Thymus (tissue), 11 donors: ENCODE data around the gene PTP4A1. TPM values are rescaled to one million over a fixed set of nuclear protein-coding genes. Genes with fewer than 3 reads are reported as not detected.
"Not testable (repeated sequence)": the region's sequence is repeated elsewhere in the genome, so short reads cannot be mapped to it uniquely, and the experiment has no call there.

Experiments
- DNase-seq, 9 donors: peaks; one replicate each; pipeline ENCODE4 v3.0.0-alpha.2; 2013; ENCODE audit warnings: low spot score in 9 of 9, low read depth in 6 of 9, missing footprints in 1 of 9
- H3K27ac ChIP-seq, 2 donors: one replicate each; pipeline ENCODE4 v1.5.1; 2013; ENCODE audit warnings: control low read depth in 1 of 2, low read depth in 1 of 2, low read length in 1 of 2, mild to moderate bottlenecking in 1 of 2, moderate library complexity in 1 of 2
- H3K27me3 ChIP-seq, 2 donors: one replicate each; pipeline ENCODE4 v1.5.1; 2013; ENCODE audit warnings: low read length in 1 of 2; ENCODE audit not compliant: control insufficient read depth in 2 of 2, insufficient read depth in 1 of 2
- H3K36me3 ChIP-seq, 2 donors: one replicate each; pipeline ENCODE4 v1.5.1; 2013; ENCODE audit warnings: low read length in 1 of 2, mild to moderate bottlenecking in 1 of 2, moderate library complexity in 1 of 2; ENCODE audit not compliant: control insufficient read depth in 2 of 2, insufficient read depth in 2 of 2
- H3K4me1 ChIP-seq, 2 donors: one replicate each; pipeline ENCODE4 v1.5.1; 2013; ENCODE audit warnings: low read length in 2 of 2; ENCODE audit not compliant: control insufficient read depth in 2 of 2, insufficient read depth in 2 of 2
- H3K4me3 ChIP-seq, 2 donors: one replicate each; pipeline ENCODE4 v1.5.1; 2013; ENCODE audit warnings: low read length in 2 of 2, control low read depth in 1 of 2, mild to moderate bottlenecking in 1 of 2
- H3K9me3 ChIP-seq, 2 donors: one replicate each; pipeline ENCODE4 v1.5.1; 2013; ENCODE audit warnings: low read length in 1 of 2, mild to moderate bottlenecking in 1 of 2; ENCODE audit not compliant: control insufficient read depth in 2 of 2, insufficient read depth in 1 of 2
- WGBS: extraction: QIAGEN DNeasy Blood & Tissue Kit; methylation state at CpG from one replicate; pipeline ENCODE4 v1.1.7; 2013; 5-methylcytosine and 5-hydroxymethylcytosine counted together
- polyA plus RNA-seq: library from polyadenylated mRNA; stranded (reverse); fragments of 200-250 nt; gene quantifications from one replicate; pipeline ENCODE4 v1.2.3, GENCODE V29; 2013
- total RNA-seq: library from RNA; stranded (reverse); fragments of 120-200 nt; gene quantifications from one replicate; pipeline ENCODE4 v1.2.4, GENCODE V29; 2013
- donor health status: healthy.

The PTP4A1 gene
- total and polyA plus RNA-seq, 2 donors: 10.0 to 38.5 TPM

DNA sequence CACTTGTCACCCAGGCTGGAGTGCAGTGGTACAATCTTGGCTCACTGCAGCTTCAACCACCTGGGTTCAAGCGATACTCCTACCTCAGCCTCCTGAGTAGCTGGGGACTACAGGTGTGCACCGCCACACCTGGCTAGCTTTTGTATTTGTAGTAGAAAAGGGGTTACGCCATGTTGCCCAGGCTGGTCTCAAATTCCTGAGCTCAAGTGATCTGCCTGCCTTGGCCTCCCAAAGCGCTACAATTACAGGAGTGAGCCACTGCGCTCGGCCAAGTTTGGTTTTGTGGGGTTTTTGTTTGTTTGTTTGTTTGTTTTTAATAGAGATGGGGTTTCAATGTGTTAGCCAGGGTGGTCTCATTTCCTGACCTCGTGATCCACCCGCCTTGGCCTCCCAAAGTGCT is 12.3 kb downstream of the PTP4A1 start:
- no peak for DNase-seq
- H3K27ac ChIP-seq: no peak overlapping the region
- H3K27me3 ChIP-seq: no peaks in the 10 kb centered on the region
- WGBS: 98% methylated on average over 8 of the region's 8 CpGs
- H3K36me3 ChIP-seq: peaks cover 9 to 22% of the 10 kb centered on the region in 2 donors
- no peaks in the 10 kb centered on the region for H3K9me3 ChIP-seq
- H3K4me3 ChIP-seq: no peak overlapping the region
- H3K4me1 ChIP-seq: no peaks in the 10 kb centered on the region

DNA sequence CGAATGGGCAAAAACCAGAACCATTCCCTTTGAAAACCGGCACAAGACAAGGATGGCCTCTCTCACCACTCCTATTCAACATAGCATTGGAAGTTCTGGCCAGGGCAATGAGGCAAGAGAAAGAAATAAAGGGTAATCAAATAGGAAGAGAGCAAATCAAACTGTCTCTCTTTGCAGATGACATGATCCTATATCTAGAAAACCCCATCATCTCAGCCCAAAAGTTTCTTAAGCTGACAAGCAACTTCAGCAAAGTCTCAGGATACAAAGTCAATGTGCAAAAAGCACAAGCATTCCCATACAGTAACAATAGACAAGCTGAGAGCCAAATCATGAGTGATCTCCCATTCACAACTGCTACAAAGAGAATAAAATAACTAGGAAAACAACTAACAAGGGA is 13.4 kb downstream of the PTP4A1 start:
- H3K27me3 ChIP-seq, H3K9me3 ChIP-seq, H3K4me3 ChIP-seq, DNase-seq, H3K27ac ChIP-seq, H3K4me1 ChIP-seq: not testable (repeated sequence)
- peaks cover 2 to 11% of the 10 kb centered on the region in 2 donors for H3K36me3 ChIP-seq
- 96% methylated on average over 2 of the region's 2 CpGs for WGBS

GRCh38 chr6:63589952-63590411 is 17.7 kb downstream of the PTP4A1 start:
- Histone ChIP-seq H3K36me3 (no peaks in the 10 kb centered on the region), H3K9me3 (no peaks in the 10 kb centered on the region)
- no peak for DNase-seq

DNA sequence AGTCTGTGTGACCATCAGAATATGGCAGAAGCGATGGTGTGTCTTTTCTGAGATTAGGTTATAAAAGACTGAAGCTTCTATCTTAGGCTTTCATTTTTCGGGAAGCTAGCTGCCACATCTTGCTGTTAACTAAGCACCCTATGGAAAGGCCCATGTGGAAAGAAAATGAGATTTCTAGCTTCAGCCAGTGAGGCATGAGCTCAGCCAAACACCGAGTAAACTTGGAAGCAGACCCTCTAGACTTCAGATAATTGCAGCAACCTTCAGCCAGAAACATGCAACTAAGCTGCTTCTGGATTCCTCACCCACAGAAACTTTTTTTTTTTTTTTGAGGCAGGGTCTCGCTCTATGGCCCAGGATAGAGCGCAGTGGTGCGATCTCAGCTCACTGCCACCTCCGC is 20.6 kb downstream of the PTP4A1 start:
- WGBS: 99% methylated on average over 7 of the region's 7 CpGs
- no peak for DNase-seq
- Histone ChIP-seq H3K9me3 (no peaks in the 10 kb centered on the region), H3K27ac (no peak overlapping the region), H3K36me3 (no peaks in the 10 kb centered on the region), H3K4me3 (no peak overlapping the region), H3K27me3 (no peaks in the 10 kb centered on the region), H3K4me1 (peaks cover 0 to 1% of the 10 kb centered on the region in 2 donors)

More at GRCh38 chr6:63589952-63590411, 17.7 kb downstream of the PTP4A1 start:
- no peak overlapping the region for H3K27ac ChIP-seq
- H3K4me3 ChIP-seq: no peak overlapping the region
- H3K27me3 ChIP-seq: no peaks in the 10 kb centered on the region
- WGBS: 96% methylated on average over 2 of the region's 2 CpGs
- no peaks in the 10 kb centered on the region for H3K4me1 ChIP-seq

GRCh38 chr6:63597141-63598048 is 25.1 kb downstream of the PTP4A1 start:
- no peak for DNase-seq
- H3K36me3 ChIP-seq: no peaks in the 10 kb centered on the region
- peak overlapping the region in 1 of 2 donors; percentile 64 for H3K4me3 ChIP-seq
- H3K27ac ChIP-seq: no peak overlapping the region
- H3K9me3 ChIP-seq: no peaks in the 10 kb centered on the region
- peaks cover 0 to 9% of the 10 kb centered on the region in 2 donors for H3K4me1 ChIP-seq
- H3K27me3 ChIP-seq: no peaks in the 10 kb centered on the region
- WGBS: 61% methylated on average over 6 of the region's 6 CpGs

DNA sequence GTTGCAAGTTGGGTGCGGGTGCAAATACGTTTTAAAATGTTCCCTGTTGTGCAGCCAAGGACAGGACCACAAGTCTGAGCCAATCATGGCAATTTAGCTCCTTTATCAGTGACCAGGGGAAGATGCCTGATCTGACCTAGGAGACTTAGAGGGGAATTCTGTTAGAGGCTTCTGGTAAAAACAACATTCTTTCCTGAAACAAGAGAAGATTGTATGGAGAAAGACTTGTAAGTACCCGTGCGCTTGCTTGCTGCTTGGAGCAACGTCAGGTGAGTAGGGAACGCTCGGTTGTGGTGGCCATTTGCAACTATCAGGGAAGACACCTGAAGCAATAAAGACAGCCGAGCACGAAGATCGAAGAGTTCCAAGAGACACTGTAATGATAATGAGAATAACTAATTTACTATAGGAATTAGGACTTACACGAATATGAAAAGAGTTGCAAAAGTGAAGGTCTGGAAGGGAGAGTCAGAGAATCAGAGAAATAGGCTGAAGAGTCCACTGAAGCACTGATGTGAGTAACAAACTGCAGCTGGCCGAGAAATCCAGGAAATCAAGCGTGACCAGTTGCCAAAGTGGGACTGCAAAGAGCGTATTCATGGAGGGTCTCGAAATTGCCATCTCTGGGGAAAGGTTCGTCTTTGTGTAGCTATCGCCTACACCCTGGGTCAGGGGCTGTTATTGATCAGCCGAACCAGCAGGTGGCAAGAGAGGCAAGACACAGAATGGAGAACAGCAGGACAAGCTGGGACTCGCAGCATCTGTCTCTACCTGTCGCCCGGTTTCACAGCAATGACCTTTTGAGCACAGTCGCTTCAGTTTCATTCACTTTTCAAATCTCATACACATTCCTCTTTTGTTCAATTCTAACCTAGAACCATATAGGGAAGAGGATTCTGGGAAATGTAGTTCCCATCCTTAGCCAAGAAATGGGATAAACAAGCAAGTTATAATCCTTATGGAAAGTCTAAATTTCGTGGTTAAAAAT is 26.1 kb downstream of the PTP4A1 start:
- H3K27ac ChIP-seq: peak overlapping the region in 1 of 2 donors; percentile 41
- no peaks in the 10 kb centered on the region for H3K36me3 ChIP-seq
- peak overlapping the region; percentile 45 to 64 for H3K4me3 ChIP-seq
- no peaks in the 10 kb centered on the region for H3K27me3 ChIP-seq
- H3K4me1 ChIP-seq: peaks cover 0 to 9% of the 10 kb centered on the region in 2 donors
- 8% methylated on average over 23 of the region's 23 CpGs for whole genome bisulfite sequencing
- peak; percentile 51 to 87 (median 70) for DNase-seq
- H3K9me3 ChIP-seq: no peaks in the 10 kb centered on the region

DNA sequence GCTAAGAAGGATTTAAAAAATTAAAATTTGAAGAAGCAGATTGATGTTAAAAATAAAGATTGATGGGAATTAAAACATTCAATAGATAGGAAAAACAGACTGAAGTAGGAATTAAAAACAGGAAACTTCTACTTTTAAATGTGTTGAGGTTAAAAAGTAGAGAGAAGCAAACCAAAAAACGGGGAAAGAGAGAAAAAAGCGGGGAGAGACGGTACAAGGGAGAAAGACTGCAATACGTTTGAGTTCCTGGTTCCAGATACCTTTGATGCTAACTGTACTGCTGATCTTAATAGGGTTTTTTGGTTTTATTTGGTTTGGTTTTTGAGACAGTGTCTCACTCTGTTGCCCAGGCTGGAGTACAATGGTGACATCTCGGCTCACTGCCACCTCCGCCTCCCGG is 27.0 kb downstream of the PTP4A1 start:
- H3K27ac ChIP-seq: no peak overlapping the region
- no peaks in the 10 kb centered on the region for H3K27me3 ChIP-seq
- 94% methylated on average over 7 of the region's 7 CpGs for WGBS
- no peaks in the 10 kb centered on the region for H3K36me3 ChIP-seq
- H3K4me1 ChIP-seq: peaks cover 0 to 9% of the 10 kb centered on the region in 2 donors
- no peak for DNase-seq
- H3K9me3 ChIP-seq: no peaks in the 10 kb centered on the region
- no peak overlapping the region for H3K4me3 ChIP-seq

- Histone ChIP-seq H3K27ac (no peak overlapping the region), H3K4me3 (no peak overlapping the region), H3K9me3 (no peaks in the 10 kb centered on the region), H3K36me3 (no peaks in the 10 kb centered on the region), H3K4me1 (peaks cover 0 to 9% of the 10 kb centered on the region in 2 donors), H3K27me3 (no peaks in the 10 kb centered on the region)
- peak in 1 of 9 donors; percentile 8 for DNase-seq
- 74% methylated on average over 6 of the region's 6 CpGs for WGBS
These were observed 27.9 kb downstream of the PTP4A1 start for GRCh38 chr6:63600136-63600535.
